ENCODE results near the gene MARF1. TPM values are rescaled to one million over a fixed set of nuclear protein-coding genes. Genes with fewer than 3 reads are reported as not detected.

Gene MARF1
- total RNA-seq, 1 experiment from 2014 or later = 59.4 TPM

DNA sequence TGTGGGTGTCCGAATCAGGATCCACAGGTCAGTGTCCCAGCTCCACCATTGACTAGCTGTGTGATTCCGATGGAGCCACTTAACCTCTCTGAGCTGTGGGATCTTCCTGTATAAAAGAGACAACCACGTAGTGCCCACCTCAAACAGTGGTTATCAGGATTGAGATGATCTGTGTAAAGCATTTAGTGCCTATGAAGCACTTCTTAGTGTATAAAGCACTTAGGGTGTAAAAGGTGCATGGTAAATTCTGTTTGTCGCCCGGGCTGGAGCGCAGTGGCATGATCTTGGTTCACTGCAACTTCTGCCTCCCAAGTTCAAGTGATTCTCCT, 95.2 kb downstream of the MARF1 start:
- RAD21 ChIA-PET (ENCODE audit: low non-redundant PET in 1 of 2, low total read pairs in 2 of 2, uncharacterized antibody in 2 of 2, unreplicated experiment in 2 of 2) = no interaction called here
- Histone ChIP-seq H3K27ac (ENCODE audit: low read depth, low read length) (no peak overlapping the region), H3K36me3 (ENCODE audit: control insufficient read depth in 1 of 2, insufficient read depth in 2 of 2, low read length in 2 of 2) (no peaks in the 10 kb centered on the region), H3K9me3 (ENCODE audit: control insufficient read depth in 1 of 2, insufficient read depth in 1 of 2, low read depth in 1 of 2, low read length in 2 of 2) (no peaks in the 10 kb centered on the region), H3K79me2 (ENCODE audit: insufficient read depth, low read length) (no peaks in the 10 kb centered on the region), H3K9me2 (ENCODE audit: insufficient read depth) (no peaks in the 10 kb centered on the region), H3K4me3 (replicated peaks in 1 of 2; ENCODE audit: low read depth in 1 of 2, low read length in 2 of 2) (no peak overlapping the region), H3K4me2 (ENCODE audit: low read length) (peak overlapping the region; percentile 44; the same call in 1 of the 2 replicates), H3K4me1 (ENCODE audit: control insufficient read depth in 1 of 2, insufficient read depth in 2 of 2, low read length in 2 of 2) (peaks cover 11 to 60% of the 10 kb centered on the region in 2 experiments), H3K27me3 (ENCODE audit: insufficient read depth, low read length) (no peaks in the 10 kb centered on the region), H4K20me1 (ENCODE audit: insufficient read depth) (no peaks in the 10 kb centered on the region), H3K9ac (ENCODE audit: low read length) (no peak overlapping the region), H2AFZ (ENCODE audit: low read depth, low read length, poor library complexity, severe bottlenecking) (no peak overlapping the region)
- intact Hi-C loops (cut with micrococcal nuclease) = no loop called here
- TF ChIP-seq ZNF274 (IDR thresholded peaks at IDR 0.05; ENCODE audit: low read depth, low read length) = no peak
- TF ChIP-seq ATF3 (IDR thresholded peaks at IDR 0.05) = no peak
- no peak for TF ChIP-seq POLR2AphosphoS5 (IDR thresholded peaks at IDR 0.05; ENCODE audit: low read depth, low read length)
- TF ChIP-seq SIN3A (IDR thresholded peaks at IDR 0.05; ENCODE audit: low read depth) = no peak
- no peak for TF ChIP-seq CBX3 (IDR thresholded peaks at IDR 0.05; ENCODE audit: low read depth)
- no peak for TF ChIP-seq SRF (IDR thresholded peaks at IDR 0.05; ENCODE audit: low read depth)
- TF ChIP-seq RAD21 (IDR thresholded peaks at IDR 0.05; ENCODE audit: low read depth) = no peak
- no peak for TF ChIP-seq ZFX (IDR thresholded peaks at IDR 0.05)
- TF ChIP-seq ZBTB33 (IDR thresholded peaks at IDR 0.05; ENCODE audit: extremely low read depth, insufficient replicate concordance, low read length) = no peak
- TF ChIP-seq YY1 (IDR thresholded peaks at IDR 0.05; ENCODE audit: extremely low read depth, insufficient replicate concordance, low read depth, low read length) = no peak
- DNase-seq (ENCODE audit: low read depth, low spot score) (no peak), ATAC-seq (no peak)
- BruUV-seq (replicated peaks) = no TSS peak
- CTCF ChIA-PET = no interaction called here
- POLR2A ChIA-PET = interaction anchor here (1.4 kb wide), 1 partner anchor 43 kb away, joined by 3 read pairs; no protein-coding TSS in a partner anchor

All from HCT116 (cell line).